HG03565 (cell line): ENCODE measurements around the gene SAMD4A.

Experiments
- ATAC-seq: cut with Tn5 transposase; IDR thresholded peaks from one replicate; pipeline ENCODE4 v1.9.1; 2021; ENCODE audit warnings: mild to moderate bottlenecking, moderate library complexity; ENCODE audit not compliant: unreplicated experiment

Gene SAMD4A

GRCh38 chr14:54629635-54630360 is 62.9 kb downstream of the SAMD4A start:
- ATAC-seq, result no peak

GRCh38 chr14:54631016-54631415 is 64.1 kb downstream of the SAMD4A start:
- no peak for ATAC-seq

GRCh38 chr14:54632452-54632851 is 65.5 kb downstream of the SAMD4A start:
- no peak for ATAC-seq

DNA sequence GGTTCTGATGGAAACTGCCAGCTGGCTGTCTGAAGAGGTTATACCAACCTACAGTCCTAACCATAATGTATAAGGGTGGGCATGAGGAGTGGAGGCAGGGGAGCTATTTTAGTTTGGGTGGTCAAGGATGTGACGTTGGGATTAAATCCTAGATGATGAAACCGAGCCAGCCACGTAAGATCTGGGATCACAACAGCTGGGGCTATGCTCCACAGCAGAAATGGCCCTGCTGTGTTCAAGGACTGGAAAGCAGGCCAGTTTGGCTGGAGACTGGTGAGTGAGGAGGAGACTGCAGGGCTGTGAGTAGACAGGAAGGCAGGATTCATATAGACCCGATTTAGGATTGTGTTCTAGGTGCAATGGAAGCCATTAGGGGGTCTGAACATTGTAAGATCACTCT is 66.1 kb downstream of the SAMD4A start:
- no peak for ATAC-seq

GRCh38 chr14:54637270-54638134 is 70.6 kb downstream of the SAMD4A start:
- no peak for ATAC-seq

- no peak for ATAC-seq
Measured at GRCh38 chr14:54638135-54638446, 71.2 kb downstream of the SAMD4A start.

- no peak for ATAC-seq
Measured at GRCh38 chr14:54639611-54640010, 72.7 kb downstream of the SAMD4A start.

DNA sequence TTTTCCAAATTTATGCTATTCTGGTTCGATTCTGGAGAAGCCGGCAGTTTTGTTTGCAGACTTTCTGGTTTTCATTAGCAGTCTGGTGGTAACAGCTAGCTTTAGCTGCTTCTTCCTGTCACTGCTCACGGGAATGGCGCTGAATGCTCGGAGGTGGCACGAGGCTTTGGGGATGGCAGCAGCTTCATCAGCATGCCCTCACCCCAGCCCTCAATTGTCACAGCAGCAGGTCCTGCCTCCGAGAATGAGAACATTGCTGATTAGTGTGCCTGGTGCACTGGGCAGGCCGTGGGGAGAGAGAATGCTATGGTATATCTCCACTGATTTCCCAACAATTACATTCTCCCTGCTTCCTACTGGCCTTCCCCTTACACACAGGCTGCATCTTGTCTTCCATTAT is 73.6 kb downstream of the SAMD4A start:
- ATAC-seq, result no peak

GRCh38 chr14:54642121-54642520 is 75.2 kb downstream of the SAMD4A start:
- ATAC-seq, result no peak

- no peak for ATAC-seq
Measured at GRCh38 chr14:54642801-54643695, 76.1 kb downstream of the SAMD4A start.

- no peak for ATAC-seq
Measured at GRCh38 chr14:54643696-54644176, 76.8 kb downstream of the SAMD4A start.

GRCh38 chr14:54645639-54646038 is 78.7 kb downstream of the SAMD4A start:
- ATAC-seq, result no peak

GRCh38 chr14:54646626-54647025 is 79.7 kb downstream of the SAMD4A start:
- ATAC-seq, result no peak

DNA sequence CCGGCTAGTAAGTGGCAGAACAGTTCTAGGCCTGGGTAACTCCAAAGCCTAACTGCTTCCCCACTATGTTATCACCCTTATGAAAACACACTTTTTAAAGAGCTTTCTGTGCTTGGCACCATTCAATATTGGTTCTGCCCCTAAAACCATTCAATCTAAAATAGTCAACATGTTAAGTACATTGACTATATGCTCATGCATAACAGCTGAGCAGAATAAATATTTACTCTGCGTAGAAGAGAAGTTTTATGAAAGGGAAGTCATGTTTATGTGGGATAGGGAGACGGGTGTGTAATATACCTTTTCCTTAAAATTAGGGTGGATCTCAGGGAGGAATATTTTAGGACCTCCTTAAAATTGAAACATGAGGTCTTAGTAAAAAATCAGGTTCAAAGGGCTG is 80.5 kb downstream of the SAMD4A start:
- ATAC-seq, result no peak

- ATAC-seq, result no peak
Measured at GRCh38 chr14:54649056-54649455, 82.1 kb downstream of the SAMD4A start.

DNA sequence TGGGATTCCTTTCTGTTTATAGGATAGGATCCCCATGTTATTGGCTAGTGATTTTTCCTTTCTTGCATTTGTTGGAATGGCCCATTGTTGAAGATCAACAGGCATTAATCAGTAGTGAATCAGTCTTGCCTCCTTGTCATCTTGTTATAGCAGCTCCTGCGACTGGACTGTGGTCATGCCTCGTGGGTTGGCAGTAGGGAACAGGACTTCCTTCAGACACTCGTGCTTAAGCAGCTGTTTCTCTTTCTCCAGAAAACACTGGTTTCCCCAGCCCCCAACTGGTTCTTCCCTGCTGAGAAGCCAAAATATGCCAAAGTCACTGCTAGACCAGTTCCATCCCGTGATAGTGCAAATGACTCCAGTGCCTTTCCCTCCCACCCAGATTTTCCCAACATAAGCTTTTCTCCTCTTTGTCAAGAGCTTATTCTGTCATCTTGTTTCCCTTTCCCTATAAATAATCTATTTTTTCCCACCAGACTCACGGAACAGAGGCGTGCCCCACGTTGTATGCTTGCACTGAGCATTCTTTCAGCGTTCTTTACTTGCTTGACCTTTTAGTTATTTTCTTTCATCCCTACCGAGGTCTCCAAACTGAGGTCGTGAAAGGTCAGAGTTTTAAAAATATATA is 83.5 kb downstream of the SAMD4A start:
- no peak for ATAC-seq

- ATAC-seq, result no peak
Measured at GRCh38 chr14:54650959-54651351, 84.0 kb downstream of the SAMD4A start.

DNA sequence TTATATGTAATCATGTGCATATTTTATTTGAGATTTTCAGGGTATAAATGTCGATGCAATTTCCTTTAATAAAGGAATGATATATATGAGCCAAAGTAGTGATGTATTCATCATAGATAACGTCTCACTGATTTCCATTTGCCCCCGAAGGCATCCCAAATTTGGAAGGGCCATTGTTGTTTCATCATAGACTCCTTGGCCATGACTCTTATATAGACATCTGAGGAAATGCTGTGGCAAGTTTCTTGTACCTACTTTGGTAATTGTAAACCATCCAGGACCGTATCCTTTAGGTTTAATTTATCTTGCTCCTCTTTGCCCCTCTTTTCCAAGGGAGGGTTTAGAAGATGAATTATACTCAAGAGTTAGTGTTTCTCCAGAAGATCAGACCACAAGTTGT is 84.7 kb downstream of the SAMD4A start:
- ATAC-seq, result no peak

GRCh38 chr14:54652188-54652587 is 85.3 kb downstream of the SAMD4A start:
- ATAC-seq, result no peak

- no peak for ATAC-seq
Measured at GRCh38 chr14:54652605-54653052, 85.7 kb downstream of the SAMD4A start.
